Dendritic cell treated with granulocyte-macrophage colony-stimulating factor and Interleukin-4, amounts not matched to agents 40 ng/mL and 50 ng/mL, for 4 days (primary cell): ENCODE measurements around the gene GZF1.

Source experiments
- H3K27ac Mint-ChIP-seq: one replicate; pipeline ENCODE4 v1.8.0; 2022; ENCODE audit warnings: mild to moderate bottlenecking, mixed read lengths
- H3K27me3 Mint-ChIP-seq: one replicate; pipeline ENCODE4 v1.8.0; 2022; ENCODE audit warnings: mild to moderate bottlenecking, mixed read lengths
- H3K36me3 Mint-ChIP-seq: one replicate; pipeline ENCODE4 v1.8.0; 2022; ENCODE audit warnings: low read depth, mixed read lengths
- H3K4me1 Mint-ChIP-seq: one replicate; pipeline ENCODE4 v1.8.0; 2022; ENCODE audit warnings: low read depth, mixed read lengths
- H3K4me3 Mint-ChIP-seq: one replicate; pipeline ENCODE4 v1.8.0; 2022; ENCODE audit warnings: mild to moderate bottlenecking, moderate library complexity, mixed read lengths
- H3K9me3 Mint-ChIP-seq: one replicate; pipeline ENCODE4 v1.8.0; 2022; ENCODE audit warnings: mixed read lengths
- intact Hi-C: fragments of 100-400 bp; cut with micrococcal nuclease; formaldehyde crosslinking; loops from one replicate; pipeline ENCODE4 v1.15.0; 2022

Gene GZF1

DNA sequence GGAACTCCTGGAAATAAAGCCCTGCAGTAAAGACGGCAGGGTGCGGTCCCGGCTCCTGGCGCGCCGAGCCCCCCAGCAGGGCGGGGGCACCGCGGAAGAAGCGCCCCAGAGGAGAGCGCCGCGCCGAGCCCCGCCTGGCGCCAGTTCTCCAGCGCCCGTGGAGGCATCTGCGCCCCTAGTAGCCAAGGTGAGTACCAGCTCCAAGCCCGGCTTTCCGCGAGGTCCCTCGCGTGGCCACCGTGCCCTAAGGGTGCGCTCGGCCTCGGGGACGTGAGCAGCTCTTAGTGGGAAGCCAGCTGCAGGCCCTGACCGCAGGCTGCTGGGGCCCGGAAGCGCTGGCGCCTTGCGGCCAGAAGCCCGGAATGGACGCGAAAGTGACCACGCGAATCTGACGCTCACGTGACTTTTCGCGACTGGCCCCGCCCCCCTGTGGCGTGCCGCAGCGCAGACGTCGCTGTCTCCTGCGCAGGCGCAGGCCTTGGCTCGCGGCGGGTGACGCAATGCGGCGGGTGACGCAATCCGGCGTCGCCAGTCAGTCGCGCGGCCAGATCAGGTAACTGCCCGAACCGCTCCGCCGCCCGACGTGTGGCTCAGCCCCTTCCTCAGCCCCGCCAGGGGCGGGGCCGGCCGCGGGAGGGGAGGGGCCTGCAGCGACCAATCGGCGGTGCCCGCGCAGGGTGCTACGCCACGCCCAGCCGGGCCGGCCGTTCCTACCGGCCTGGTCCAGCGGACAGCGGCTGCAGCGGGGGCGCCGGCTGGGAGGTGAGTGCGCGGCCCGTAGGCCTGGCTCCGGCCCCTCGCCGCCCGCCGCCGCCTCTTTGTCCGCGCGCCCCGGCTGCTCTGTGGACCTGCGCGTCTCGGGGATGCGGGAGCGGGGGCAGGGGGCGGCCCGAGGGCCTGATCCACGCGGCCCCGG lies at the start of gene GZF1:
Gene GZF1, plus strand, starts transcription at position 707 of the 916 bp plus-strand sequence. CDS start 2,202 bp downstream, outside the sequence.
- Mint-ChIP-seq H3K4me1 (peaks cover 50% of the 10 kb centered on the region), H3K36me3 (peaks cover 32% of the 10 kb centered on the region), H3K9me3 (no peaks in the 10 kb centered on the region), H3K4me3 (peak within 1 kb of the TSS; percentile 96), H3K27me3 (no peaks in the 10 kb centered on the region), H3K27ac (peak within 1 kb of the TSS; percentile 98)
- intact Hi-C loops, result loop anchor here (1.0 to 5.0 kb wide), 3 partner anchors 11 to 276 kb away; partner anchors contain the start of genes CST3, NAPB and NXT1

DNA sequence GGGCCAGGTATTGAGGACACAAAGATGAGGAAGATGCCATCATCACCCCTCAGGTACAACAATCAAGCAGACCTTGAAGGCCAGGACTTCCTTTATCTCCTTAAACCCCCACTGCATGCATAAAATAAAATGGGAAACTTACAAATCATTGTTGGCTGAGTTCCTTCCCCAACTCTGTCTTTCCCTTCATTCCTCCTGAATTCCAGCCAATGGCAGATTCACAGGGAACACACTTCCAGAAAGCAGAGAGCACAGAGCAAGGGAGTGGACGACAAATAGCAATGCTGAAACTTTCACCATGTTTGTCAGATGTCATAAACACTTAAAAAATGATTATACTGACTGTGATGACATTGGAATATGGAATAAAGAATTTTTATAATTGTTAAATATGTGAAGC lies 48.7 kb upstream of the GZF1 start:
- Mint-ChIP-seq H3K4me1 (no peaks in the 10 kb centered on the region), H3K27ac (no peak overlapping the region), H3K4me3 (no peak overlapping the region), H3K36me3 (no peaks in the 10 kb centered on the region), H3K9me3 (no peaks in the 10 kb centered on the region), H3K27me3 (peaks cover 8% of the 10 kb centered on the region)
- intact Hi-C loops, result no loop called here

DNA sequence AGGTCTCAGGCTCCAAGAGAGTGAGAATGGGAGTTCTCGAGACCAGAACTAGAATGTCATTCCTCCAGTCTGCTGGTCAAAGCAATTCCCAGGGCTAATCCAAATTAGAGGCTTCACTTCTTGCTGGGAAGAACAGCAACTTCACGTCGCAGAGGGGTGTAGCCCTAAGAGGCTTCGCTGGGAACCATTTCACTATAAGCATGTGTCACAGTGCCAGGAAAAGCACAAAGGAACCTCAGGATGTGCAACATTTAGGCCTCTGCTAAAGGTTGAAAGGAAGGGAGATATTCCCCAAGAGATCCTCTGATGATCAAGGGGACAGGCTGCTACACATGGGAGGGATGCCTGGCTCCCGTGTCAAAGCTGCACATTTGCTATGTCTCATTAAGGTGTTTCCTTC lies 47.3 kb upstream of the GZF1 start:
- Mint-ChIP-seq H3K9me3 (no peaks in the 10 kb centered on the region), H3K36me3 (no peaks in the 10 kb centered on the region), H3K4me3 (no peak overlapping the region), H3K4me1 (no peaks in the 10 kb centered on the region), H3K27me3 (peaks cover 6% of the 10 kb centered on the region), H3K27ac (no peak overlapping the region)
- intact Hi-C loops, result no loop called here

DNA sequence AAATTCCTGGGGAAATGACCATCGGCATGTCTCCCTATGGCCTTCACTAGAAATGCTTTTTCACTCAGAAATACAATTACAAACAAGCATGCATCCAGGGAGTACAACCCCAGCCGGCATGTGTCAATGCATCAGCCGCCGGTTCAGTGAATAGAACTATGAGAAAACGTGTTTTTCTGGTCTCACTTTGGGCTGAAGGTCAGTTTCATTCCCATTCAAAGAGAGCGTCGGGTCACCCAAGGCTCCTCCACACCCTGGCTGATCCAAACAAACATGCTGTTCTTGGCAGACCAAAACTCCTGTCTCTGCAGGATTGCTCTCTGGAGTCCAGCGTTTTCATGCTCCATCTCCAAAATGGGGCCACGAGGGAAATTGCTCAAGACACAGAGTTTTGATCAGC lies 46.9 kb upstream of the GZF1 start:
- intact Hi-C loops, result no loop called here
- H3K27me3 Mint-ChIP-seq, result peaks cover 6% of the 10 kb centered on the region
- no peaks in the 10 kb centered on the region for H3K4me1 Mint-ChIP-seq
- no peak overlapping the region for H3K27ac Mint-ChIP-seq
- H3K36me3 Mint-ChIP-seq, result no peaks in the 10 kb centered on the region
- no peaks in the 10 kb centered on the region for H3K9me3 Mint-ChIP-seq
- no peak overlapping the region for H3K4me3 Mint-ChIP-seq

DNA sequence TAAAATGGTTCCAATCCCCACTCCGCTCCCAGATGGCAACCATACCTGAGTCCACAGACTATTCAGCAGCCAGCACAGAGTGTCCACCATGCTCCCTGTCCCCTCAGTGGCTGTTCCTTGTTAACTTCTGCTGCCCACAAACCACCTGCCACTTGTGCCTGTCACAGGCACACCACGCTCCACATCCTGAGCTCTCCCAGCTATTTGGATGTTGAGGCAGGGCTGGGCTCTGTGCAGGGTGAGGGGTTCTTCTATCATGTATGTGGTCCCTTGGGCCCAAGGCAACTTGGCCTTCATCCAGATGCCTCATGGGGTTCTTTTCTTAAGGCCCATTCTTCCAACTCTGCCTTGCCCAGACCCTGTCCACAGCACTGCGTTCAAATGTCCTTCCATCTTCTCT lies 45.4 kb upstream of the GZF1 start:
- intact Hi-C loops, result no loop called here
- no peaks in the 10 kb centered on the region for H3K4me1 Mint-ChIP-seq
- peaks cover 7% of the 10 kb centered on the region for H3K27me3 Mint-ChIP-seq

DNA sequence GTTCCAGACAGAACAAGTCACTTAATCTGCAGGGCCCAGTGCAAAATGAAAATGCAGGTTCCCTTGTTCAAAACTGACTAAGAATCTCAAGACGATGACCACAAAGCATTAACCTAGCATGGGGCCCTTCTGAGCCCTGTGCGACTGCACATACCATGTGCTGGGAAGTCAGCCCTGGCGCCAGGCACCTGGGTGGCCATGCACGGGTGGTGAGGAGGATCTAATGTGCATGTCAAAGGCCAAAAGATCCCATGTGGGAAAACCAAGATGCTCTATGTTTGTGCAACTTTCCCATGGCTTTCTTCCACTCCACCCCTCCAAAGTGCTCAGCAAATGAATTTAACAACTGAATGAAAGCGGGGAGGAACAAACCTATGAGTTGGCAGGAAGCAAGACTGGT lies 44.9 kb upstream of the GZF1 start:
- H3K4me1 Mint-ChIP-seq, result no peaks in the 10 kb centered on the region
- peaks cover 7% of the 10 kb centered on the region for H3K27me3 Mint-ChIP-seq
- H3K4me3 Mint-ChIP-seq, result no peak overlapping the region
- H3K27ac Mint-ChIP-seq, result no peak overlapping the region
- no peaks in the 10 kb centered on the region for H3K36me3 Mint-ChIP-seq
- H3K9me3 Mint-ChIP-seq, result no peaks in the 10 kb centered on the region
- intact Hi-C loops, result no loop called here

More for the DNA sequence above, 45.4 kb upstream of the GZF1 start:
- Mint-ChIP-seq H3K36me3 (no peaks in the 10 kb centered on the region), H3K4me3 (no peak overlapping the region), H3K9me3 (no peaks in the 10 kb centered on the region), H3K27ac (no peak overlapping the region)

DNA sequence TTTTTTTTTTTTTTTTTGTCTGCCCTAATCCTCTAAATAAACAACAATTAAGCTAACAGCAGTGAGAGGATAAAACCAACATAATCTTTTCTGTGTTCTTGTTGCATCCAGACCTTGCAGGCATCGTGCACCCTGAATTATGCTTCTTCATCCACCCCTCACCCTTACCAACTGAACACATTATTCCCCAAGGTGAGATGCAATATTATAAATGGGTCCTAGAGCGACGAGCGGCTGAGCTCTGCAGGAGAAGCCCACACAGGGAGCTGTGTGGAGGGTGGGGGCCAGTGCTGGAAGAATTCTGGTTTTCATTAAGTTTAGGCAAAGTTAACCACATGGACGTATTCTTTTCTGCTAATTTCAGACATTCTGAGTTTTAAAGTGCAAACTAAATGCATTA lies 43.6 kb upstream of the GZF1 start:
- no peaks in the 10 kb centered on the region for H3K4me1 Mint-ChIP-seq
- no peak overlapping the region for H3K27ac Mint-ChIP-seq
- peaks cover 4% of the 10 kb centered on the region for H3K27me3 Mint-ChIP-seq
- intact Hi-C loops, result no loop called here
- no peaks in the 10 kb centered on the region for H3K9me3 Mint-ChIP-seq
- H3K4me3 Mint-ChIP-seq, result no peak overlapping the region
- no peaks in the 10 kb centered on the region for H3K36me3 Mint-ChIP-seq

DNA sequence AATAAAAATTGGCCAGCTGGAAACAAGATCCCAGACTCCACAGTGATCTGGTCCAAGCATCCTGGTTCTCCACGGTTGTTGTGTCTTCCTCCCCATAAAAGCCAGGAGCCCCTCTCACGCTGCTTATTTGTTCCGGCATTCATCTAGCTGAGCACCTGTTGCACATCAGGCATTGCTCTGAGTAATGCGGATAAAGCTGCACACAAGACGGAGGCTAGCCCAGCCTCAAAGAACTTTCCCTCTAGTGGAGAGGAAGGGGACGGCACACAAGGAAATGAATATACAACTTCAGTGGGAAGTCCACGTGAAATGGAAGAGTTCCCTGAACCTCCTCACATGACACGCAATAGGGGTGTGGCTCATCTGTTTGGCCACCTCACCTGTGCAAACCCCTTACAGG lies 41.7 kb upstream of the GZF1 start:
- no peak overlapping the region for H3K4me3 Mint-ChIP-seq
- intact Hi-C loops, result no loop called here
- no peaks in the 10 kb centered on the region for H3K4me1 Mint-ChIP-seq
- no peaks in the 10 kb centered on the region for H3K36me3 Mint-ChIP-seq
- H3K9me3 Mint-ChIP-seq, result no peaks in the 10 kb centered on the region
- H3K27ac Mint-ChIP-seq, result no peak overlapping the region
- peaks cover 4% of the 10 kb centered on the region for H3K27me3 Mint-ChIP-seq

DNA sequence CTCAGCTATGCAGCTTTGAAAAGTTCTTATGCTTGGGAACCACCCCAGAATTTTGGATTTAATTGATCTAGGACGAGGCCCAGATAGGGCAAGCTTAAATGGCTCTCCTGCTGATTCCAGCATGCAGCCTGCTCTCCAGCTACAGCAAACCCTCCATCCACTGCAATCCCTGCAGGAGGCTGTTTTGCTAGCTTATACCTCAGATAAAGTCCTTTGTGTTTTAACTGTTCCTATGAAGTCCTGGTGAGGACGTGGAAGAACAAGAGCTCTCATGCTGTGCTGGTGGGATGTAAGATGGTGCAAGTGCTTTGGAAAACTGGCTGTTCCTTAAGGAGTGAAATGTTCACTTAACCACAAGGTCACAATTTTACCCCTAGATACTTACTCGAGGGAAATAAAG lies 36.9 kb upstream of the GZF1 start:
- Mint-ChIP-seq H3K27ac (no peak overlapping the region), H3K27me3 (peaks cover 4% of the 10 kb centered on the region), H3K4me1 (no peaks in the 10 kb centered on the region), H3K36me3 (no peaks in the 10 kb centered on the region), H3K9me3 (no peaks in the 10 kb centered on the region), H3K4me3 (no peak overlapping the region)
- intact Hi-C loops, result no loop called here

DNA sequence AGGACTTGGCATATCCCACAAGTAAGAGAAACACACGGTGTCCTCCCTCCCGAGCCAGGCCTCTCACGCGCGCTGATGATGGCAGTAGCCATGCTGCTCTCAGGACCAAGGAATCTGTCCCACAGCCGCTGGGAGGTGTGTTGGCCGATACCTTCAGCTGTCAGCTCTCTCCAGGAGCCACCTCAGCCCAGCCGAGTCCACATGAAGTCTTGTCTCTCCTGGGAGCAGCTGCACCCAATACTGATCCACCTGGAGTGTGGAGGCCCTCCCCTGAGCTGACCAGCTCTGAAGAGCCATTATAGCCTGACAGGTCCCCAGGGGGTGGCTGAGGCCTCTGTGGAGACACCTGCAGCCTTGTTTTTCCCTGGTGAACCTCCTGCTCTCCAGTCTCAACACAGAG lies 35.2 kb upstream of the GZF1 start:
- H3K27me3 Mint-ChIP-seq, result peaks cover 5% of the 10 kb centered on the region
- no peak overlapping the region for H3K4me3 Mint-ChIP-seq
- no peaks in the 10 kb centered on the region for H3K9me3 Mint-ChIP-seq
- no peak overlapping the region for H3K27ac Mint-ChIP-seq
- intact Hi-C loops, result no loop called here
- no peaks in the 10 kb centered on the region for H3K36me3 Mint-ChIP-seq
- no peaks in the 10 kb centered on the region for H3K4me1 Mint-ChIP-seq

DNA sequence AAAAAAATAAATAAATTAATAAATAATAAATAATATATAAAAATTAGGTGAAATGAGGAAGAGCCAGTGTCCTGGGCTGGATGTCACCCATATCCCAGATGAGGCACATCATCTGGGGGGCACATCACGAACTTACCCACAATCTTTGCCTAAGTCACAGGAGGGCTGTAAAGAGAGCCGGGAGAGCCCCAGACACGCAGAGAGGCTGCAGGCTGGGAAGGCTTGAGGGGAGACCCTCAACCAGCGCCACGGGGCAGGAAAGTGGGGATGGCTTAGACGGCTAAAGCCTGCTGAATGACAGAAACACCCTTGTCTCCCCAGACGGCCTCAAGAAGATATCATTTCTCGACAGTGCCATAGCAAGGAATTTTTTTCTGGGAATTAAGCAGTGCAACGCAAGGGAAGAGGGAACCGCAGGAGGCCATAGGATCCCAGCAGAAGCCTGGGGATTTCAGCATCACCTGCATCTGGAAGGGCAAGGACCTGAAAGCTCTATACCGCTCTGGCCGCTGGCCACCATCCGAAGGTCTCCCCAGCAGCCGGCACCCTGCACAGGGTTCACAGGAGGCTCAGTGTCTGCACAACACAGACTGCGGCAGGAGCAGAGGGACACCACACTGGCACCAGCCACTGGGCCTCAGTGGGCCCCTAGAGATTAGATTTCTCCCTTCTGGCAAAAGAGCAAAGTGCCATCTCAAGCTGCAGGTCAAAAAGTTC lies 34.2 kb upstream of the GZF1 start:
- no peaks in the 10 kb centered on the region for H3K36me3 Mint-ChIP-seq
- H3K4me3 Mint-ChIP-seq, result no peak overlapping the region
- intact Hi-C loops, result no loop called here
- H3K27ac Mint-ChIP-seq, result no peak overlapping the region
- H3K9me3 Mint-ChIP-seq, result no peaks in the 10 kb centered on the region
- H3K27me3 Mint-ChIP-seq, result peaks cover 12% of the 10 kb centered on the region
- no peaks in the 10 kb centered on the region for H3K4me1 Mint-ChIP-seq

DNA sequence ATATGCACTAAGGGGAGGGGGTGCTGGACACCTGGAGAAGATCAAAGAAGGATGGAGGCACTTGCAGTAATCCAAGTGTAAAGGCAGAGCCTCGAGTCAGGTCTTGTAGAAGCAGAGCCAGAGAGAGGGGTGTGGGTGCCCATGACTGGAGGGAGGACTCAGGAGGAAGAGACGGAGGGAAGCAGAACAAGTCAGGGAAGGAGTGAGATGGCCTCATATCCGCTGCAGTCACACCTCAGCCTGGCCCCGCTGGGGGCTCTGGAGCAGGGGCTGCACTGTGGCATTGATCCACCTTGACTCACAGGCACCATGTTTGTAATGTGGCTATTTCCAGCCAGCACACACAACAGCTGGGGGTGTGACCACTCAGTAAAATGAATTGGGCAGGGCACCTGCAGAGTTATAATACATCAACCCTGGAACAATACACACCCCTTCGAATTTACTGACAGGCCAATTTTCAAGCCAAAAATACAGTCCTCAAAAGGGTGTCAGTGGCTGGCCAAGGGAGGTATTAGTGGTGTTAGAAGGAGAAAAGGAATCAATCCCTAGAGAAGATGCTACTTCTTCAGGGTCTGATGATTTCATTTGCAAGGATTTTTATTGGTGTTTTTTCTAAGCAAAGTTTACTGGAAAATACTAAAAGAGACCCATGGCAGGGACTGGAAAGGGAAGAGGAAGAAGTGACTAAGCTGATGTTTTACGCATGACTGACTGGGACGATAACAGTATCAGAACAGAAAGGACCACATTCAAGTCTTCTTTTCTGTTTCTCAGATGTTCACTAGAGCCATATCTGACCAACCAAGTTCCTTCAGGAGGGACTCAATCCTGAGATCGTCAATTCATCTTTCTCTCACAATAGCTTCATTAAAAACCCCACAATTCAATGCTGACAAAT lies 30.3 kb upstream of the GZF1 start:
- intact Hi-C loops, result no loop called here
- Mint-ChIP-seq H3K27ac (no peak overlapping the region), H3K4me1 (peaks cover 7% of the 10 kb centered on the region), H3K9me3 (no peaks in the 10 kb centered on the region), H3K4me3 (no peak overlapping the region), H3K27me3 (peaks cover 34% of the 10 kb centered on the region), H3K36me3 (no peaks in the 10 kb centered on the region)

DNA sequence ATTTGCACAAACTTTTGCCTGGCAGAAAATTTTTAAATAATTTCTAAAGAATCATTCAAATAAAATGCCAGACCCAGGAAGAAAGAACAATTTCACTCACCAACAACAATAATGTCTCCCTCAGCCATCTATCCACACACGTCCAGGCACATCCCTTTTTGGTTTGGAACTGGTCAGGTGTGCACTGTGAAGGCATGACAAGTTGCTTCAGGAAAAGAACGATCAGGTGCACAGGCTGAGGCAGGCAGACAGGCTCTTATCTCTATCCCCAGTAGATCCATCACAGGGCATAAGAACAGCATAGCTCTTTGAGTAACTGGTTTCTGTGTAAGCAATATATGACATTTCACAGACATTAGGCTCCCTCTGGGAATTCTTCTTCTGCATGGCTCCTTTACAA lies 29.5 kb upstream of the GZF1 start:
- intact Hi-C loops, result no loop called here
- Mint-ChIP-seq H3K27me3 (peaks cover 34% of the 10 kb centered on the region), H3K4me1 (peaks cover 7% of the 10 kb centered on the region), H3K4me3 (no peak overlapping the region), H3K36me3 (no peaks in the 10 kb centered on the region), H3K9me3 (no peaks in the 10 kb centered on the region), H3K27ac (no peak overlapping the region)

DNA sequence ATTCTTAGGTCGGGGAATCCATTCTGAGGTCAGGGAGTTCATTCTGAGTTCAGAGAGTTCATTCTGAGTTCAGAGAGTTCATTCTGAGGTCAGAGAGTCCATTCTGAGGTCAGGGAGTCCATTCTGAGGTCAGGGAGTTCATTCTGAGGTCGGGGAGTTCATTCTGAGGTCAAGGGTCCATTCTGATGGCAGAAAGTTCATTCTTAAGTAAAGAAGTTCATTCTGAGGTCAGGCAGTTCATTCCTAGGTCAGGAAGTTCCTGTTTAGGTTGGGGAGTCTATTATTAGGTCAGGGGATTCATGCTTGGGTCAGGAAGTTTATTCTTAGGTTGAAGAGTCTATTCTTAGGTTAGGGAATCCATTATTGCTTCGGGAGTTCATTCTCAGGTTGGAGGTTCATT lies 27.9 kb upstream of the GZF1 start:
- no peak overlapping the region for H3K4me3 Mint-ChIP-seq
- intact Hi-C loops, result no loop called here
- no peak overlapping the region for H3K27ac Mint-ChIP-seq
- no peaks in the 10 kb centered on the region for H3K9me3 Mint-ChIP-seq
- peaks cover 36% of the 10 kb centered on the region for H3K27me3 Mint-ChIP-seq
- H3K4me1 Mint-ChIP-seq, result peaks cover 7% of the 10 kb centered on the region
- H3K36me3 Mint-ChIP-seq, result no peaks in the 10 kb centered on the region
